SU-DHL-6 (cell line): Measurements from ENCODE around the gene RSPH1.

Source experiments
- H2AFZ ChIP-seq: fragments of 200-600 bp; sonication (generic); 2 replicates; pipeline ENCODE4 v1.6.1; 2014; ENCODE audit warnings: low read depth, mild to moderate bottlenecking, moderate library complexity, mixed read lengths, antibody characterized with exemption, low read length; ENCODE audit not compliant: severe bottlenecking
- H3F3A ChIP-seq: fragments of 200-600 bp; shearing (Covaris generic); 2 replicates; pipeline ENCODE4 v1.6.0; 2016; ENCODE audit warnings: antibody characterized with exemption, mild to moderate bottlenecking; ENCODE audit not compliant: insufficient read depth
- H3K27ac ChIP-seq: fragments of 200-600 bp; sonication (generic); 2 replicates; pipeline ENCODE4 v1.5.1; 2016; ENCODE audit warnings: low read depth, mild to moderate bottlenecking, low read length, moderate library complexity, mixed read lengths
- H3K27me3 ChIP-seq: fragments of 200-600 bp; sonication (generic), shearing (Covaris generic); 2 replicates; pipeline ENCODE4 v1.6.0; 2014; ENCODE audit warnings: mild to moderate bottlenecking, low read length
- H3K36me3 ChIP-seq: fragments of 200-600 bp; sonication (generic); 2 replicates; pipeline ENCODE4 v1.6.1; 2014; ENCODE audit warnings: mild to moderate bottlenecking, low read length, mixed read lengths
- H3K4me2 ChIP-seq: fragments of 300-600, 200-600 bp; shearing (Covaris generic), sonication (generic); 2 replicates; pipeline ENCODE4 v1.6.0; 2014; ENCODE audit warnings: low read length, low read depth, mild to moderate bottlenecking; ENCODE audit not compliant: poor library complexity, severe bottlenecking
- H3K4me3 ChIP-seq: fragments of 200-600 bp; sonication (generic); 2 replicates; pipeline ENCODE4 v1.5.1; 2014; ENCODE audit warnings: antibody characterized with exemption, low read length, mild to moderate bottlenecking, mixed read lengths; ENCODE audit not compliant: insufficient read depth, poor library complexity, severe bottlenecking
- H3K79me2 ChIP-seq: fragments of 200-600 bp; sonication (generic); 2 replicates; pipeline ENCODE4 v1.6.1; 2014; ENCODE audit warnings: mild to moderate bottlenecking, low read length, moderate library complexity; ENCODE audit not compliant: insufficient read depth
- H3K9ac ChIP-seq: fragments of 200-600 bp; sonication (generic); 2 replicates; pipeline ENCODE4 v1.7.0; 2014; ENCODE audit warnings: mild to moderate bottlenecking, low read length
- H3K9me2 ChIP-seq: fragments of 200-600 bp; sonication (generic); replicated peaks from 2 replicates; pipeline ENCODE4 v1.6.1; 2014; ENCODE audit warnings: low read length; ENCODE audit not compliant: insufficient read depth
- H3K9me3 ChIP-seq: fragments of 200-600 bp; sonication (generic); 2 replicates; pipeline ENCODE4 v1.6.1; 2014; ENCODE audit warnings: low read length, mixed read lengths; ENCODE audit not compliant: insufficient read depth
- H4K20me1 ChIP-seq: fragments of 200-600 bp; sonication (generic); 2 replicates; pipeline ENCODE4 v1.6.1; 2014; ENCODE audit warnings: low read depth, mild to moderate bottlenecking, antibody characterized with exemption, low read length, moderate library complexity, mixed read lengths
- EZH2phosphoT487 ChIP-seq: fragments of 200-600 bp; sonication (generic), shearing (Covaris generic); conservative IDR thresholded peaks from 2 replicates; pipeline ENCODE4 v1.6.1; 2018; ENCODE audit warnings: mild to moderate bottlenecking, antibody characterized with exemption, low read length, moderate library complexity, mixed read lengths
- TF ChIP-seq, protein P1 (sequence below): fragments of 200-600 bp; sonication (generic); IDR thresholded peaks from one replicate; pipeline ENCODE4 v1.5.1; 2017; ENCODE audit warnings: antibody characterized with exemption, mild to moderate bottlenecking, low read length, moderate library complexity; ENCODE audit not compliant: insufficient read depth, poor library complexity, severe bottlenecking

Gene RSPH1

DNA sequence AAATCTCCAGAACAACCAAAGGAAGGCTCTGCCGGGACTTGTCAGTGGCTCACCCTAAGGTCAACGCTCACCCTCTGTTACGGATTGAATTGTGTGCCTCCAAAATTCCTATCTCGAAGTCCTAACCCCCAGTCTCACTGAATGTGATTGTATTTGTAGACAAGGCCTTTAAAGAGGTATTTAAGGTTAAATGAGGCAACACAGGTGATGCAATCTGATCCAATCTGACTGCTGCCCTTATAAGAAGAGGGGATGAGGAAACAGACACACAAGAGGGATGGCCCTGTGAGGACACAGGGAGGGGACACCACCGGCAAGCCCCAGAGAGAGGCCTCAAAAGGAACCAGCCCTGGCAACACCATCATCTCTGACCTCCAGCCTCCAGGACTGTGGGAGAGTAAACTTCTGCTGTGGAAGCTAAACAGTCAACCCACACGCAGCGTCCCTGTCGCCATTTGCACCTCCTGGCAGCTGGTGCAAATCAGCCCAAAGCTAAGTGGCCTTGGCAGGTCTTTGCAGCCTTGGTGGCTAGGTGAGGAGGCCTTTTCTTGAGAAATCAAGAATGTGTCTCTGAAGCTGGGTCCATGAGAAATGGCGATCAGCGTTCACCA lies 68.1 kb downstream of the RSPH1 start:
- peaks cover 5% of the 10 kb centered on the region; the same call in 1 of the 2 replicates for H3K9me3 ChIP-seq

DNA sequence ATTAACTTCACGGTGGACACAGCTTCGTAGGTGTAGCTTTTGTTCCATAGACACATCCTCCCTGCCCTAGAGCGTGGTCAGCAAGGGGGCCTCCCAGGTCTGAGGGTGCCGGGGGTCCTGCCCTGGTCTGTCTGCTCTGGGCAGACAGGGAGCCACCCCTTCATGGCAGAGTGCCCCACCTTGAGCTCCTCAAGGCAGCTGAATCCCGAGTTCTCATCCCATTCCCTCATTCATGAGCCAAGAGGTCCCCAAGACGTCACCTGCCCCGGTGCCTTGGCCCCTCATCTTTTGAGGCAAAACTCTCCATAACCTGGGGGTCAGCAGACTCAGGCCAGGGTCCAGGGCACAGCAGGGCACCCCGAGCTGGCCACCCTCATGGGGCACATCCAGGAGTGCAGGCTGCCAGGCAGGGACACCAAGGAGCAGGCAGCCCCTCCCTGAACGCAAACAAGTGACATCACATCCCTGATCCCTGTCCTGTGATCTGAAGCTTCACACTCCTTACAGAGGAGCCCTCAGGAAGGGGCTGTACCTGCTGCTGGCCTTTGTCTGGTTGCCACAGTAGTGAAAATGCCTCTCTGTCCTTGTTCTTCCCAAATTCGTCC lies 69.0 kb downstream of the RSPH1 start:
- TF ChIP-seq EZH2phosphoT487: no peak
- TF ChIP-seq, protein P1, sequence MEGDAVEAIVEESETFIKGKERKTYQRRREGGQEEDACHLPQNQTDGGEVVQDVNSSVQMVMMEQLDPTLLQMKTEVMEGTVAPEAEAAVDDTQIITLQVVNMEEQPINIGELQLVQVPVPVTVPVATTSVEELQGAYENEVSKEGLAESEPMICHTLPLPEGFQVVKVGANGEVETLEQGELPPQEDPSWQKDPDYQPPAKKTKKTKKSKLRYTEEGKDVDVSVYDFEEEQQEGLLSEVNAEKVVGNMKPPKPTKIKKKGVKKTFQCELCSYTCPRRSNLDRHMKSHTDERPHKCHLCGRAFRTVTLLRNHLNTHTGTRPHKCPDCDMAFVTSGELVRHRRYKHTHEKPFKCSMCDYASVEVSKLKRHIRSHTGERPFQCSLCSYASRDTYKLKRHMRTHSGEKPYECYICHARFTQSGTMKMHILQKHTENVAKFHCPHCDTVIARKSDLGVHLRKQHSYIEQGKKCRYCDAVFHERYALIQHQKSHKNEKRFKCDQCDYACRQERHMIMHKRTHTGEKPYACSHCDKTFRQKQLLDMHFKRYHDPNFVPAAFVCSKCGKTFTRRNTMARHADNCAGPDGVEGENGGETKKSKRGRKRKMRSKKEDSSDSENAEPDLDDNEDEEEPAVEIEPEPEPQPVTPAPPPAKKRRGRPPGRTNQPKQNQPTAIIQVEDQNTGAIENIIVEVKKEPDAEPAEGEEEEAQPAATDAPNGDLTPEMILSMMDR: no peak
- Histone ChIP-seq H3K9ac (no peak overlapping the region), H3K27ac (no peak overlapping the region), H3K9me3 (no peaks in the 10 kb centered on the region), H4K20me1 (no peaks in the 10 kb centered on the region), H3K9me2 (no peaks in the 10 kb centered on the region), H2AFZ (no peak overlapping the region), H3F3A (no peaks in the 10 kb centered on the region), H3K4me3 (no peak overlapping the region), H3K27me3 (no peaks in the 10 kb centered on the region), H3K4me2 (no peak overlapping the region), H3K36me3 (no peaks in the 10 kb centered on the region), H3K79me2 (no peaks in the 10 kb centered on the region)

More for the DNA sequence above, 68.1 kb downstream of the RSPH1 start:
- Histone ChIP-seq H2AFZ (no peak overlapping the region), H3K4me3 (no peak overlapping the region), H3K4me2 (no peak overlapping the region), H3K79me2 (no peaks in the 10 kb centered on the region), H4K20me1 (no peaks in the 10 kb centered on the region), H3F3A (no peaks in the 10 kb centered on the region), H3K27ac (no peak overlapping the region), H3K9ac (no peak overlapping the region), H3K36me3 (no peaks in the 10 kb centered on the region), H3K27me3 (no peaks in the 10 kb centered on the region), H3K9me2 (no peaks in the 10 kb centered on the region)
- TF ChIP-seq, protein P1: no peak
- TF ChIP-seq EZH2phosphoT487: no peak

DNA sequence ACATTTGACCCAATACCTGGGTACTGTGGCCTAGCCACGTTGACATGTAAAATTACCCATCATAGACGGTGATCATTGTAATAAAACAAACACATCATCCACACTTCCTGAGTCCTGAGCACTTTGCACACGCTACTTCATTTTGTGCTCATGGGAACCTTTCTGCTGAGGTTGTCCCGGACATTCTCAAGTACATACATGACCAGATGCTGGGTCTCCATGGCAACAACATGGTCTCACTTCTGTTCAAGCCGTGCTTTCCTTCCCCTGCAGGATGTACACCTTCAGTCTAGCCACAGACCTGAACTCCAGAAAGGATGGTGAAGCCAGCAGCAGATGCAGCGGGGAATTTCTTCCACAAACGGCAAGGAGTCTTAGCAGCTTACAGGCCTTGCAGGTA lies 69.6 kb downstream of the RSPH1 start:
- TF ChIP-seq, protein P1: no peak
- no peak for TF ChIP-seq EZH2phosphoT487
- no peaks in the 10 kb centered on the region for H4K20me1 ChIP-seq
- no peaks in the 10 kb centered on the region for H3K27me3 ChIP-seq
- no peak overlapping the region for H3K27ac ChIP-seq
- H3K79me2 ChIP-seq: no peaks in the 10 kb centered on the region
- H3K4me2 ChIP-seq: no peak overlapping the region
- H2AFZ ChIP-seq: no peak overlapping the region
- no peaks in the 10 kb centered on the region for H3K9me3 ChIP-seq
- H3K36me3 ChIP-seq: no peaks in the 10 kb centered on the region
- no peak overlapping the region for H3K4me3 ChIP-seq
- no peaks in the 10 kb centered on the region for H3K9me2 ChIP-seq
- H3K9ac ChIP-seq: no peak overlapping the region
- no peaks in the 10 kb centered on the region for H3F3A ChIP-seq
